HG03135 (cell line): Measurements from ENCODE around the gene AUH.

Experiments used
- ATAC-seq: cut with Tn5 transposase; IDR thresholded peaks from one replicate; pipeline ENCODE4 v1.9.1; 2021; ENCODE audit warnings: mild to moderate bottlenecking, moderate library complexity; ENCODE audit not compliant: unreplicated experiment

Gene AUH

DNA sequence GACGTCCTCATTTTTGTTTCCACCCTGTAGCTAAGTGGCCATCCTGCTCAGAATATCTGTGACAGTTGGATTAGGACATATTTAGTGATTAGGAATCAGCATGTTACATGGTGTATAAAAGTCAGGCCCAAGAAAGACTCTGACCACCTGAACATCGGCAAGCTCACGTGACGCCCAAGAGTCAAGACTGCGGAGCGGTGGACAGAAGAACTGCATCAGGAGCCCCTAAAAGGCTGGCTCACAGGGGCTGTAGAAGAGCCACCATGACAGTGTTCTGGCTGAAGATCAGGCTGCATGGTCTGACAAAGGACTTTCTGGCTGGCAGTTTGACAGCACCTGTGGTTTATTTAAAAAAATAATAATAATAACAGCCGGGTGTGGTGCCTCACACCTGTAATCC, 185.3 kb downstream of the AUH start:
- no peak for ATAC-seq

DNA sequence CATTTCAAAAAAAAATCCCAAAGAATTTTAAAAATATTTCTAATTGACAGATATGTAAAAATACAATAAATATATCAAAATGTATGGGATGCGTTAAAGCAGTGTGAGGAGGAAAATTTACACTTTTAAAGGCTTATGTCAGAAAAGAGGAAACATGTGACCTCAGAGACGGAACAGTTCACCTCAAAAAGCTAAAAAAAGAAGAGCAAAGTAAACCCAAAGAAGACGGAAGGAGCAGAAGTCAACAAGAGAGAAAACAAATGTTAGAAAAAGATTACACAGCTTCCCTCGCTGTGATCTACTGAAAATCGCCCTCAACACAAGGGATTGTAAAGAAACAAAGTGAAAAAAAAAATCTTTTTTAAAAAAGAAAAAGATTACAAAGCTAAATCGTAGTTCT, 186.9 kb downstream of the AUH start:
- ATAC-seq: no peak

DNA sequence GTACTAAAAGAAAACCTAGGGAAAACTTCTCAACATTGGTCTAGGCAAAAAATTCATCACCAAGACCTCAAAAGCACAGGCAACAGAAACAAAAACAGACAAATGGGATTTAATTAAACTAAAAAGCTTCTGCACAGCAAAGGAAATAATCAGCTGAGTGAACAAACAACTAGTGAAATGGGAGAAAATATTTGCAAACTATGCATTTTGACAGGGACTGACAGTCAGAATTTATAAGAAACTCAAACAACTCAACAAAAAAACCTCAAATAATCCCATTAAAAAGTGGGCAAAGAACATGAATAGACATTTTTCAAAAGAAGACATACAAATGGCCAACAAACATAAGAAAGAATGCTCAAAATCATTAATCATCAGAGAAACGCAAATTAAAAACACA, 189.4 kb downstream of the AUH start:
- no peak for ATAC-seq

DNA sequence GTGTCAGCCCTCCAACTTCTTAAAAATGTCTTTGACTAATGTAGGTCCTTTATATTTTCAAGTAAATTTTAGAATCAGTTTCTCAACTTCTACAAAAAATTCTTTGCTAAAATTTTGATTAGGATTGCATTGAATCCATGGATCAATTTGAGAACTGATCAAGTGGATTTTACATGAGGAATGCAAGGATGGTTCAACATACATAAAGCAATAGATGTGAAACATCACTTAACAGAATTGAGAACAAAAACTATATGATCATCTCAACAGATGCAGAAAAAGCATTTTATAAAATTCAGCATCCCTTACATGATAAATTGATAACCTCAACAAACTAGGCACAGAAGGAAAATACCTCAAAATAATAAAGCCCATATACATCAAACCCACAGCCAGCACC, 190.8 kb downstream of the AUH start:
- no peak for ATAC-seq

DNA sequence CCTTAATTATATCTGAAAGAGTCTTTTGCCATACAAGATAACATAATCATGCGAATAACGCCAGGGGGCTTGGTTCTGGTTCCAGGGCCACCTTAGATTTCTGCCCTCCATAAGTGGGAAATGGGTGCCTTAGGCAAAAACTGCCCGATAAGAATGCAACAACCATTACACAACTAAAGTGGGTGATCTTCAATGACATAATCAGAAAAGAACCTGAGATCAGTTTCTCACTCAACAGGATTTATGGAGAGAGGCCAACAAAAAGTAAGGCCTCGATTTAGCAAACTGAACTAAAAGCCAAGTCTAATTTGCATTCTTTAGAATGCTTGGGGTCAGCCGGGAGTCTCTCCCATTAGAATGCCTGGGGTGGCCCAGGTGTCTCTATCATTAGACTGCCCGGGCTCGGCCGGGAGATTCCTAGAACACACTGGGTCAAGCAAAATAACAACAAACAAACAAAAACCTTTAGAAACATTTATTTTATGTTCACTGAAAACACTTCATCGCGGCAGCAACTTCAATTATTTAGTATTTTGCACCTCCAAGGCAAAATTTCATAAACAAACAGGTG, 194.8 kb downstream of the AUH start:
- ATAC-seq: no peak

DNA sequence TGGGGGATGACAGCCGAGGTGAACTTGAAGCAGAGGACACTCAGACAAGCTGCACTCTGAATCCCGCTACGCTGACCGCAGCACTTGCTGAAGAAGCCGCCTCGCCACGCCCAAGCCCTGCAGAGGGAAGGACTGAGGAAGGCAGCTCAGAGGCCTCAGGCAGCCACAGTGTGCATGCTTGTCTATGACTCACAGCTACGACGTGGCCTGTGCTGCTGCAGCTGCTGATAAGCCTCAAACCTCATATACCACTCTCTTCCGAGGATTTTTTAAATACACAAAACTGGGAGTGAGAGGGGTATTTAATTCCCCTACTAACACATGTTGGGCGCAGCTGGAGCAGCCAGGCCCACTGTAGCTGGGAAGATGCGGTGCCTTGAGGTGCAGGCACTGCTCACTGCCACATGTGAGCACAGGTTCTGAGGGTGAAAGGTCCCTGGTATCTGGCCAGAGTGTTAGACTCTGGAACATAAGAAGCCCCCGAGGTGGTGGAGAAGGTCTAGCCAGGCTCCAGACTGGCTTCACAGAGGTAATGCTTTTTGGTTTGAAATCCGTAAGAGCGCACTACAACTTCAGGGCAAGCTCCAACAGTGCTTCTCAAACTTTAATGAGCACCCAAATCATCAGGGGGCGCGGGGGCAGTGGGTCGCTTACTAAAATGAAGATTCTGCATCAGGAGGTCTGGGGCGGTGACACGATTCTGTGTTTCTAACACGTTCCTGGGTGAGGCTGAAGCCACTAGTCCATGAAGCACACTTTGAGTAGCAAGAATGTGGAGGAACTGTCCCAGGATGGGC, 196.8 kb downstream of the AUH start:
- no peak for ATAC-seq
